SK-N-SH (cell line): ENCODE results near the gene RFX2. TPM values are rescaled to one million over a fixed set of nuclear protein-coding genes. Genes with fewer than 3 reads are reported as not detected.

Source experiments
- CTCF ChIA-PET: fragments of 300-600, 350-600 bp; formaldehyde crosslinking; extraction: SDS; loops from one replicate; lab custom pipeline; 2021; lab: Yijun Ruan, JAX
- POLR2A ChIA-PET: fragments of 350-600 bp; sonication (Branson Sonifier 250); formaldehyde crosslinking; extraction: SDS; loops from one replicate; lab custom pipeline; 2020; ENCODE audit warnings: antibody characterized with exemption, inconsistent platforms; lab: Yijun Ruan, JAX
- DNase-seq: peaks from one replicate; pipeline ENCODE4 v3.0.0; 2012
- H2AFZ ChIP-seq: fragments of 200-600 bp; sonication (generic); 2 replicates; pipeline ENCODE4 v1.8.1; 2016; ENCODE audit warnings: antibody characterized with exemption, mild to moderate bottlenecking, low read depth
- H3F3A ChIP-seq: fragments of 200-600 bp; sonication (generic); replicated peaks from 2 replicates; pipeline ENCODE3; 2016; ENCODE audit warnings: antibody characterized with exemption, mild to moderate bottlenecking; ENCODE audit not compliant: insufficient read depth
- H3K27ac ChIP-seq, 2 experiments: fragments of 200-500 bp in 1 of 2; fragments of 200-600 bp in 1 of 2; sonication (Bioruptor generic) in 1 of 2; sonication (generic), shearing (Covaris generic) in 1 of 2; 2 replicates each; pipeline versions ENCODE4 v1.5.1 to v1.6.1; 2014 to 2016; ENCODE audit warnings: low read depth in 2 of 2, inconsistent platforms in 1 of 2, low read length in 1 of 2, mild to moderate bottlenecking in 1 of 2, mixed read lengths in 1 of 2
- H3K27me3 ChIP-seq: fragments of 200-600 bp; sonication (generic), shearing (Covaris generic); 2 replicates; pipeline ENCODE4 v1.6.1; 2016; ENCODE audit warnings: mixed run types; ENCODE audit not compliant: insufficient read depth
- H3K36me3 ChIP-seq, 2 experiments: fragments of 200-500 bp in 1 of 2; fragments of 200-600 bp in 1 of 2; sonication (Bioruptor generic) in 1 of 2; sonication (generic) in 1 of 2; replicated peaks in 1 of 2; 2 replicates each; pipeline versions ENCODE3 to v1.5.1; 2014 to 2016; ENCODE audit warnings: low read length in 1 of 2, mild to moderate bottlenecking in 1 of 2; ENCODE audit not compliant: insufficient read depth in 2 of 2, control insufficient read depth in 1 of 2
- H3K4me1 ChIP-seq, 2 experiments: fragments of 200-500 bp in 1 of 2; fragments of 200-600 bp in 1 of 2; sonication (Bioruptor generic) in 1 of 2; sonication (generic), shearing (Covaris generic) in 1 of 2; 2 replicates each; pipeline versions ENCODE4 v1.5.1 to v1.6.1; 2014 to 2016; ENCODE audit warnings: low read depth in 1 of 2, low read length in 1 of 2, mixed run types in 1 of 2; ENCODE audit not compliant: insufficient read depth in 2 of 2, control insufficient read depth in 1 of 2
- H3K4me2 ChIP-seq: fragments of 200-600 bp; sonication (generic), shearing (Covaris generic); 2 replicates; pipeline ENCODE4 v1.6.1; 2017; ENCODE audit warnings: mixed run types
- H3K4me3 ChIP-seq, 2 experiments: fragments of 200-500 bp in 1 of 2; fragments of 200-600 bp in 1 of 2; sonication (Bioruptor generic) in 1 of 2; sonication (generic), shearing (Covaris generic) in 1 of 2; 2 replicates each; pipeline versions ENCODE4 v1.5.1 to v1.8.1; 2014 to 2016; ENCODE audit warnings: low read depth in 2 of 2, inconsistent platforms in 1 of 2, low read length in 1 of 2, mild to moderate bottlenecking in 1 of 2, mixed read lengths in 1 of 2, moderate library complexity in 1 of 2
- H3K79me2 ChIP-seq: fragments of 200-600 bp; sonication (generic); 2 replicates; pipeline ENCODE4 v1.8.1; 2017; ENCODE audit warnings: mild to moderate bottlenecking; ENCODE audit not compliant: insufficient read depth
- H3K9ac ChIP-seq: fragments of 200-600 bp; sonication (generic); 2 replicates; pipeline ENCODE4 v1.6.1; 2017; ENCODE audit warnings: mixed run types
- H3K9me2 ChIP-seq: fragments of 200-600 bp; sonication (generic); 2 replicates; pipeline ENCODE4 v1.6.1; 2017; ENCODE audit warnings: mixed run types
- H3K9me3 ChIP-seq: fragments of 200-600 bp; sonication (generic); 2 replicates; pipeline ENCODE4 v1.6.1; 2017; ENCODE audit warnings: mixed run types, mild to moderate bottlenecking, moderate library complexity
- H4K20me1 ChIP-seq: fragments of 200-600 bp; sonication (generic); 2 replicates; pipeline ENCODE4 v1.6.1; 2017; ENCODE audit warnings: mild to moderate bottlenecking, mixed run types; ENCODE audit not compliant: insufficient read depth
- CHD2 ChIP-seq: fragments of 150-350 bp; IDR thresholded peaks from 2 replicates; pipeline ENCODE4 v1.6.1; 2018; ENCODE audit warnings: low read length; ENCODE audit not compliant: partially characterized antibody
- CTCF ChIP-seq: fragments of 200-600 bp; sonication (generic); IDR thresholded peaks from 2 replicates; pipeline ENCODE4 v1.6.1; 2017; ENCODE audit warnings: antibody characterized with exemption, mild to moderate bottlenecking, moderate library complexity
- ELF1 ChIP-seq: IDR thresholded peaks from 2 replicates; pipeline ENCODE4 v1.4.0; 2012
- EZH2phosphoT487 ChIP-seq: fragments of 200-600 bp; sonication (generic); IDR thresholded peaks from 2 replicates; pipeline ENCODE4 v1.6.1; 2017; ENCODE audit warnings: low read depth, mixed run types, mild to moderate bottlenecking, antibody characterized with exemption, moderate library complexity, borderline replicate concordance
- FOSL2 ChIP-seq: IDR thresholded peaks from 2 replicates; pipeline ENCODE4 v1.4.0; 2012; ENCODE audit warnings: low read depth, mild to moderate bottlenecking, moderate library complexity, borderline replicate concordance
- GABPA ChIP-seq: IDR thresholded peaks from 2 replicates; pipeline ENCODE4 v1.4.0; 2012; ENCODE audit warnings: low read depth, mild to moderate bottlenecking
- JUND ChIP-seq: IDR thresholded peaks from 2 replicates; pipeline ENCODE4 v1.4.0; 2012
- MAX ChIP-seq: IDR thresholded peaks from 2 replicates; pipeline ENCODE4 v1.4.0; 2012; ENCODE audit warnings: low read depth
- MEF2A ChIP-seq: IDR thresholded peaks from 2 replicates; pipeline ENCODE4 v1.4.0; 2012; ENCODE audit warnings: low read depth, borderline replicate concordance
- MXI1 ChIP-seq: IDR thresholded peaks from 2 replicates; pipeline ENCODE4 v1.6.1; 2012; ENCODE audit warnings: mild to moderate bottlenecking, low read depth, low read length, improper control_type of control experiment
- NFIC ChIP-seq: IDR thresholded peaks from 2 replicates; pipeline ENCODE4 v1.4.0; 2012; ENCODE audit warnings: borderline replicate concordance
- NRF1 ChIP-seq: IDR thresholded peaks from 2 replicates; pipeline ENCODE4 v1.6.1; 2012; ENCODE audit warnings: low read depth, mild to moderate bottlenecking, low read length
- PBX3 ChIP-seq: IDR thresholded peaks from 2 replicates; pipeline ENCODE4; 2012
- POLR2AphosphoS5 ChIP-seq: IDR thresholded peaks from 2 replicates; pipeline ENCODE4 v1.6.1; 2012; ENCODE audit warnings: low read depth, low read length
- RAD21 ChIP-seq: IDR thresholded peaks from 2 replicates; pipeline ENCODE4 v1.6.1; 2012; ENCODE audit warnings: mild to moderate bottlenecking, low read length
- RXRA ChIP-seq: IDR thresholded peaks from 2 replicates; pipeline ENCODE4 v1.4.0; 2012; ENCODE audit warnings: low read depth, mild to moderate bottlenecking, borderline replicate concordance
- SIN3A ChIP-seq: IDR thresholded peaks from 2 replicates; pipeline ENCODE4 v1.6.1; 2012; ENCODE audit warnings: low read depth, mild to moderate bottlenecking, low read length, moderate library complexity, borderline replicate concordance
- SMC3 ChIP-seq: IDR thresholded peaks from 2 replicates; pipeline ENCODE4 v1.6.1; 2012; ENCODE audit warnings: low read depth, low read length, improper control_type of control experiment
- TAF1 ChIP-seq: IDR thresholded peaks from 2 replicates; pipeline ENCODE4 v1.6.1; 2012; ENCODE audit warnings: low read depth, mild to moderate bottlenecking, low read length, moderate library complexity, borderline replicate concordance
- TEAD4 ChIP-seq: IDR thresholded peaks from 2 replicates; pipeline ENCODE4 v1.4.0; 2012; ENCODE audit warnings: mild to moderate bottlenecking, borderline replicate concordance; ENCODE audit not compliant: insufficient read depth
- USF2 ChIP-seq: fragments of 150-350 bp; IDR thresholded peaks from 2 replicates; pipeline ENCODE4 v1.6.1; 2017; ENCODE audit warnings: antibody characterized with exemption, low read length, low read depth, borderline replicate concordance
- ZBTB33 ChIP-seq: IDR thresholded peaks from 2 replicates; pipeline ENCODE4 v1.4.0; 2012; ENCODE audit warnings: low read depth, borderline replicate concordance
- WGBS: methylation state at CpG from one replicate; pipeline ENCODE4 v1.1.6; 2017; ENCODE audit warnings: low lambda C conversion rate; 5-methylcytosine and 5-hydroxymethylcytosine counted together
- polyA plus RNA-seq, 3 experiments: library from polyadenylated mRNA; depleted of rRNA; stranded (reverse); fragments of >200 nt; gene quantifications; 2 replicates each; pipeline ENCODE4 v1.2.3, GENCODE V29; 2012

RFX2 gene
- polyA plus RNA-seq, 1 of the 3 experiments (the other 2 are of a cell fraction) = 12.6 TPM

GRCh38 chr19:6125571-6125989 lies 15.3 kb upstream of the RFX2 start:
- DNase-seq = peak; percentile 66
- ChIA-PET CTCF (interaction anchor here (0.6 to 4.9 kb wide), 34 partner anchors 11 to 510 kb away, joined by 3 to 106 read pairs (median 4); no protein-coding TSS in a partner anchor), POLR2A (no interaction called here)

GRCh38 chr19:6119031-6119430 lies 8.7 kb upstream of the RFX2 start:
- Histone ChIP-seq H3K4me1 (no peaks in the 10 kb centered on the region), H3K79me2 (no peaks in the 10 kb centered on the region), H3K27me3 (no peaks in the 10 kb centered on the region), H3K36me3 (no peaks in the 10 kb centered on the region), H3K4me3 (no peak overlapping the region), H3K9me3 (no peaks in the 10 kb centered on the region), H3K9me2 (no peaks in the 10 kb centered on the region), H3K27ac (no peak overlapping the region), H3K9ac (no peak overlapping the region), H3F3A (no peaks in the 10 kb centered on the region), H4K20me1 (no peaks in the 10 kb centered on the region), H2AFZ (no peak overlapping the region), H3K4me2 (no peak overlapping the region)
- CTCF ChIA-PET = interaction anchor here (1.9 to 10.3 kb wide), 2 partner anchors 71 to 131 kb away, joined by 4 to 65 read pairs; no protein-coding TSS in a partner anchor
- POLR2A ChIA-PET = no interaction called here
- no peak for DNase-seq
- TF ChIP-seq USF2 (no peak), NFIC (no peak), EZH2phosphoT487 (no peak), POLR2AphosphoS5 (no peak), JUND (no peak), MEF2A (no peak), SMC3 (no peak), ZBTB33 (no peak)

More at GRCh38 chr19:6125571-6125989, 15.3 kb upstream of the RFX2 start:
- H3F3A ChIP-seq = no peaks in the 10 kb centered on the region
- H4K20me1 ChIP-seq = no peaks in the 10 kb centered on the region
- H3K4me1 ChIP-seq = no peaks in the 10 kb centered on the region
- H3K9me2 ChIP-seq = no peaks in the 10 kb centered on the region
- H3K36me3 ChIP-seq = no peaks in the 10 kb centered on the region
- no peaks in the 10 kb centered on the region for H3K27me3 ChIP-seq
- no peak overlapping the region for H2AFZ ChIP-seq
- H3K9me3 ChIP-seq = no peaks in the 10 kb centered on the region
- 0% methylated on average over 6 of the region's 6 CpGs for WGBS
- H3K4me2 ChIP-seq = no peak overlapping the region
- H3K9ac ChIP-seq = no peak overlapping the region
- no peak overlapping the region for H3K4me3 ChIP-seq
- H3K27ac ChIP-seq = no peak overlapping the region
- TF ChIP-seq FOSL2 (no peak), RXRA (no peak), TAF1 (no peak), CHD2 (no peak), PBX3 (no peak), MXI1 (peak; percentile 74), SIN3A (peak; percentile 57; the same call in 1 of the 2 replicates), ELF1 (no peak), TEAD4 (no peak), RAD21 (peak; percentile 86), GABPA (no peak), NRF1 (no peak), SMC3 (peak; percentile 97), CTCF (peak; percentile 96), NFIC (no peak), MAX (peak; percentile 65)
- no peaks in the 10 kb centered on the region for H3K79me2 ChIP-seq
